Smooth muscle cell of the brain vasculature (primary cell): ENCODE measurements around the gene FXR1.

Experiments
- DNase-seq: peaks from one replicate; pipeline ENCODE4 v3.0.0-alpha.2; 2012; ENCODE audit warnings: low read depth, low spot score

The FXR1 gene

GRCh38 chr3:181007262-181007661, 94.8 kb downstream of the FXR1 start:
- DNase-seq = no peak

DNA sequence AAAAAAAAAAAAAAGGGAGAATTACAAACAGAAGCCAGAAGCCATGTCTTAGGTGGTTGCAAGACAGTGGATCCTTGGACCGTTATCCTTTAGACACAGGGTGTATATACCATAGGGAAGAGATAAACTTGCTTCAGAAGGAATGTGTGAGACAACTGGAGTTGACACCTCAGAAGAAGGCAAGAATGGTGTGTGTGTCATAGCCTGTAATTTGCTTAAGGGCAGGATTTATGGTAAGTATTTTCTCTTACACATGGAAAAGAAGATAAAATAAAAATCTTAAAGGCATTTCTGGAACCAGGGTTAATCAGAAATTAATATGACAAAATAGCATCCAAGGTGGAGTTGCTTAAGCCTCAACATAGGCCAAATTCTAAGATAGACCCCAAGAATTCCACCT, 96.3 kb downstream of the FXR1 start:
- DNase-seq = no peak

DNA sequence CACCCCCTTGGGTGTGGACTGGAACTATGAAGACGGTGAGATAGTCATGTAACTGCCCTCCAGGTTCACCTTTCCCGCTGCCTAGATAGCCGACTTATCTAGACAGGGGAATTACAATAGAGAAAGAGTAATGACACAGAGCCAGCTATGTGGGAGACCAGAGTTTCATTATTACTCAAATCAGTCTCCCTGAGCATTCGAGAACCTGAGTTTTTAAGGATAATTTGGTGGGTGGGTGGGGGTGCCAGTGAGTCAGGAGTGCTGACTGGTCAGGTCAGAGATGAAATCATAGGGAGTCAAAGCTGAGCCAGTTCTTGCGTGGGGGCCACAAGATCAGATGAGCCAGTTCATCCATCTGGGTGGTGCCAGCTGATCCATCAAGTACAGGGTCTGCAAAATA, 96.8 kb downstream of the FXR1 start:
- DNase-seq = no peak

DNA sequence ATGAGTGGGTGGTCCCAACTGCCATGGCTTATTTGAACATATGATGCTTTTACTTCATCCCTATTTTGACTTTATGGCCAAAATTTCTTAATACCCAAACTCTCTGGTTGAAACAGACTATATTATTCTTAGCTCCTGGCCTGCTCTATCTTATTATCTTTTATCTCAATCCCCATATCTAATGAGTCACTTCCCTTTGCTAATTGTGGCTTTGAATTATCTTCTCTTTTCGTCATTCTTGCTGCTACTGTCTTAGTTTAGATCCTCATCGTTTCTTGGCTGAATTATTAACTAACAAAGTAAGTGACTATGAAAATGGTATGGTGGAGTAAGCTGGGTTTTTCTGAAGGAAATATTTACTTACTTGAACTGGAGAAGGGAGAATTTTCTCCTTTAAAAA, 105.2 kb downstream of the FXR1 start:
- no peak for DNase-seq

- no peak for DNase-seq
These were observed 112.7 kb downstream of the FXR1 start for GRCh38 chr3:181025204-181025603.

DNA sequence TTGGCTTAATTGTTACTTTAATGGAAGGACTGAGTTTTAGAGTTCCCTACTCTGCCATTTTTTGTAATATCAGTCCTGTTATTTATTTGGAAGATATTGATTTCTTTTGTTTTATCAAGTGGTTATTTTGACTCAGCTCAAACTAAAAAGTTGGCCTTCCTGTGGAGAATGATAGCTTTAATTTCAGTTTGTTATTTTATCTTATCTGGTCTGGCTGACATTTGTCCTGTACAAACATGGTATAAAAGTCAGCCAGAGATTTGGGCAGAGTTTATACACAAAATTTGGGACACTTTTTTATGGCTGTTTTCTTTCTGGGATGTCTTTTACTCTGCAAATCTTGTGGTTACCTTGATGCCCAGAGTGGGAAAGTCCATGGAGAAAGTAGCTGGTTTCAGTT, 118.5 kb downstream of the FXR1 start:
- no peak for DNase-seq
